ENCODE data around the gene LRRC8D. TPM values are rescaled to one million over a fixed set of nuclear protein-coding genes. Genes with fewer than 3 reads are reported as not detected.
A peak's percentile ranks its signal among the peaks of the same experiment; 100 is the strongest.

The LRRC8D gene
- total RNA-seq, 1 experiment from 2014 or later: 42.0 TPM

DNA sequence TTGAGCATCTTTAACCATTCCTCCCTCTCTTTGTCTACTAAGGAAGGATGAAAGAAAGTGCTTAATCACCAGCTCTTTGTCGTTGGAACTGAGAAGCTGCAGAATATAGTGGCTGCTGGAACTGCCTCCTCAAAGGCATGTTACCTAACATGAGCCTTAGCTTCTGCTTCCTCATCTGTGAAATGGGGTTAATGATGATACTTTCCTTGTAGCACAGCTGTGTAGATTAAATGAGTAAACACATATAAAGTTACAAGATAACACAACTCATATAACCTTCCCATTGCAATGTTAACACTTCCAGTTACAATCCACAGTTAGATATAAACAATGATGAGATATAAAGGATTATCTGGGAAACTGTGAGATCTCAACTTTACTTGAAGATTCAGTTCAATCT is 125.7 kb downstream of the LRRC8D start:
- H3K4me1 Mint-ChIP-seq (ENCODE audit: insufficient read depth, unreplicated experiment): peaks cover 20% of the 10 kb centered on the region
- DNase-seq (ENCODE audit: unreplicated experiment): no peak
- H3K27ac Mint-ChIP-seq (ENCODE audit: low read depth, unreplicated experiment): peak overlapping the region; percentile 3
- H3K9me3 Mint-ChIP-seq (ENCODE audit: unreplicated experiment): no peaks in the 10 kb centered on the region
- no TSS peak for BruUV-seq (replicated peaks)
- no peak overlapping the region for H3K4me3 Mint-ChIP-seq (ENCODE audit: unreplicated experiment)
- intact Hi-C loops (cut with micrococcal nuclease): no loop called here
- no peaks in the 10 kb centered on the region for H3K27me3 Mint-ChIP-seq (ENCODE audit: insufficient read depth, unreplicated experiment)
- ChIA-PET POLR2A (interaction anchor here (1.0 to 1.5 kb wide), 3 partner anchors 10 to 103 kb away, joined by 3 to 6 read pairs (median 4); no protein-coding TSS in a partner anchor), CTCF (interaction anchor here (0.6 to 1.5 kb wide), 4 partner anchors 37 to 183 kb away, joined by 3 to 7 read pairs (median 5); no protein-coding TSS in a partner anchor)
- TF ChIP-seq, protein P1, sequence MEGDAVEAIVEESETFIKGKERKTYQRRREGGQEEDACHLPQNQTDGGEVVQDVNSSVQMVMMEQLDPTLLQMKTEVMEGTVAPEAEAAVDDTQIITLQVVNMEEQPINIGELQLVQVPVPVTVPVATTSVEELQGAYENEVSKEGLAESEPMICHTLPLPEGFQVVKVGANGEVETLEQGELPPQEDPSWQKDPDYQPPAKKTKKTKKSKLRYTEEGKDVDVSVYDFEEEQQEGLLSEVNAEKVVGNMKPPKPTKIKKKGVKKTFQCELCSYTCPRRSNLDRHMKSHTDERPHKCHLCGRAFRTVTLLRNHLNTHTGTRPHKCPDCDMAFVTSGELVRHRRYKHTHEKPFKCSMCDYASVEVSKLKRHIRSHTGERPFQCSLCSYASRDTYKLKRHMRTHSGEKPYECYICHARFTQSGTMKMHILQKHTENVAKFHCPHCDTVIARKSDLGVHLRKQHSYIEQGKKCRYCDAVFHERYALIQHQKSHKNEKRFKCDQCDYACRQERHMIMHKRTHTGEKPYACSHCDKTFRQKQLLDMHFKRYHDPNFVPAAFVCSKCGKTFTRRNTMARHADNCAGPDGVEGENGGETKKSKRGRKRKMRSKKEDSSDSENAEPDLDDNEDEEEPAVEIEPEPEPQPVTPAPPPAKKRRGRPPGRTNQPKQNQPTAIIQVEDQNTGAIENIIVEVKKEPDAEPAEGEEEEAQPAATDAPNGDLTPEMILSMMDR (IDR thresholded peaks at IDR 0.05; ENCODE audit: unreplicated experiment): no peak
- peaks cover 5% of the 10 kb centered on the region for H3K36me3 Mint-ChIP-seq (ENCODE audit: insufficient read depth, unreplicated experiment)

DNA sequence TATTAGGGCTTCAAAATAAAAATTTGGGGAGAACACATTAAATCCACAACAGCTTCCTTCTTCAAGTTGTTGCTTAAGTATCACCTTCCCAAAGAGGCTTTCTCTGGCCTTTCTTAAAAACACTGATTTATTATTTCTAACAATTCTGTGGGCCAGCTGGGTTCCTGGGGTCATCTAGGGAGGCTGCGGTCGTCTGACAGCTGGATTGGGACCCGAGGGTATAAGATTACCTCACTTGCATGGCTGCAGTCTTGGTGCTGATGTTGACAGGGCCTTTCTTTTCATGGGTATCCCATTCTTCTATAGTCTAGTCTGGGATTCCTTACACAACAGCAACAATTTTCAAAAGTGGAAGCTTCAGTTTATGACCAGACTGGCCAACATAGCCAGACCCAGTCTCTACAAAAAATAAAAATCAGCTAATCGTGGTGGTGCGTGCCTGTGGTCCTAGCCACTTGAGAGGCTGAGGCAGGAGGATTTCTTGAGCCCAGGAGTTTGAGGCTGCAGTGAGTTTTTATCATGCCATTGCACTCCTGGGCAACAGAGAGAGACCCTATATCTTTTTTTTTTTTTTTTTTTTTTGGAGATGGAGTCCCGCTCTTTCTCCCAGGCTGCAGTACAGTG is 128.0 kb downstream of the LRRC8D start:
- BruUV-seq (replicated peaks): no TSS peak
- Mint-ChIP-seq H3K36me3 (ENCODE audit: insufficient read depth, unreplicated experiment) (no peaks in the 10 kb centered on the region), H3K9me3 (ENCODE audit: unreplicated experiment) (no peaks in the 10 kb centered on the region), H3K4me3 (ENCODE audit: unreplicated experiment) (no peak overlapping the region), H3K27me3 (ENCODE audit: insufficient read depth, unreplicated experiment) (no peaks in the 10 kb centered on the region), H3K27ac (ENCODE audit: low read depth, unreplicated experiment) (no peak overlapping the region), H3K4me1 (ENCODE audit: insufficient read depth, unreplicated experiment) (peaks cover 12% of the 10 kb centered on the region)
- no peak for DNase-seq (ENCODE audit: unreplicated experiment)
- TF ChIP-seq, protein P1 (IDR thresholded peaks at IDR 0.05; ENCODE audit: unreplicated experiment): no peak
- intact Hi-C loops (cut with micrococcal nuclease): no loop called here
- ChIA-PET POLR2A (no interaction called here), CTCF (interaction anchor here (0.5 to 2.8 kb wide), 6 partner anchors 15 to 1012 kb away, joined by 3 to 12 read pairs (median 4); no protein-coding TSS in a partner anchor)

DNA sequence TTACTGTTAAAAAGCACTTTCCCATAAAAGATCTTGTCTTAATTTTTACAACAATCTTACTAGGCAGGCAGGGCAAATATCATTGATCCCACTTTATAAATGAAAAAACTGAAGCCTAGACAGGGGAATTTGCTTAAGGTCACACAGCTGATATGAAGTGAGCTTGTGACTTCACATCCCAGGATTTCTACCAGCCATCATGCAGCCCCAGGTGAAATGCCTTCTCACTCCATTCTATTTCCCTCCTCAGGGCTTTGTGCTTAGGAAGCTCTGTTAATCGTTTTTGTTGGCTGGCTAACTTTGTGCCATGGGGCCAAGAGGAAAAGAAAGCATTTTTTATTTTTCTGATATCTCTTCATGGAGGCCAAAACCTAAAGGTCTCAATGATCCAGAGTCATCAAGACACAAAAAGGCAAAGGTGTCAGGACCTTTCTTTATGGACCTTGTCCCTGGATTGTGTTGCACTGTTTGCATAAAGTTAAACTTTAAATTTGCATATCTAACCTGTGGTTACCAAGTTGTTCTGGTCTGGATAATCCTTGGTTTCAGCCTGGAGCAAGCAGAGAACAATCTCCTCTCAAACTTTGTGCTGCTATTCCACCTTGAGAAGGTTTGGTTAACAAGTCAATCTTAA is 129.3 kb downstream of the LRRC8D start:
- ChIA-PET POLR2A (no interaction called here), CTCF (interaction anchor here (0.5 to 2.8 kb wide), 7 partner anchors 32 to 1739 kb away, joined by 3 to 12 read pairs (median 5); no protein-coding TSS in a partner anchor)
- H3K9me3 Mint-ChIP-seq (ENCODE audit: unreplicated experiment): no peaks in the 10 kb centered on the region
- H3K27ac Mint-ChIP-seq (ENCODE audit: low read depth, unreplicated experiment): no peak overlapping the region
- peaks cover 11% of the 10 kb centered on the region for H3K4me1 Mint-ChIP-seq (ENCODE audit: insufficient read depth, unreplicated experiment)
- no peak for DNase-seq (ENCODE audit: unreplicated experiment)
- no peaks in the 10 kb centered on the region for H3K36me3 Mint-ChIP-seq (ENCODE audit: insufficient read depth, unreplicated experiment)
- no peaks in the 10 kb centered on the region for H3K27me3 Mint-ChIP-seq (ENCODE audit: insufficient read depth, unreplicated experiment)
- BruUV-seq (replicated peaks): no TSS peak
- TF ChIP-seq, protein P1 (IDR thresholded peaks at IDR 0.05; ENCODE audit: unreplicated experiment): no peak
- H3K4me3 Mint-ChIP-seq (ENCODE audit: unreplicated experiment): no peak overlapping the region
- intact Hi-C loops (cut with micrococcal nuclease): loop anchor here (10.0 kb wide), 2 partner anchors 315 to 465 kb away; partner anchors contain the start of gene LRRC8C

DNA sequence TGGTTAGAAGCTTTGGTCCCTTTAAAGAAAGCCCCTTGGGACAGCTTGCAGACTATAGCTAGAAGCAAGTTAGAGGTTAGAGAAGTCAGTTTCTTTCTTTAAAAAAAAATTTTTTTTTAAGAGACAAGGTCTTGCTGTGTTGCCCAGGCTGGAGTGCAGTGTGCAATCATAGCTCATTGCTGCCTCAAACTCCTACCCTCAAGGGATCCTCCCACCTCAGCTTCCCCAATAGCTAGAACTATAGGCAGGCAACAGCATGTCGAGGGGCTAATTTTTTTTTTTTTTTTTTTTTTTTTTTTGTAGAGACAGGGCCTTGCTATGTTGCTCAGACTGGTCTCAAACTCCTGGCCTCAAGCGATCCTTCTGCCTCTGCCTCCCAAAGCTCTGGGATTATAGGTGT is 129.9 kb downstream of the LRRC8D start:
- no peaks in the 10 kb centered on the region for H3K36me3 Mint-ChIP-seq (ENCODE audit: insufficient read depth, unreplicated experiment)
- H3K4me3 Mint-ChIP-seq (ENCODE audit: unreplicated experiment): no peak overlapping the region
- H3K27ac Mint-ChIP-seq (ENCODE audit: low read depth, unreplicated experiment): no peak overlapping the region
- intact Hi-C loops (cut with micrococcal nuclease): loop anchor here (10.0 kb wide), 2 partner anchors 316 to 466 kb away; partner anchors contain the start of gene LRRC8C
- no TSS peak for BruUV-seq (replicated peaks)
- POLR2A ChIA-PET: no interaction called here
- CTCF ChIA-PET: interaction anchor here (0.5 to 2.8 kb wide), 5 partner anchors 35 to 170 kb away, joined by 3 to 12 read pairs (median 6); no protein-coding TSS in a partner anchor
- DNase-seq (ENCODE audit: unreplicated experiment): no peak
- TF ChIP-seq, protein P1 (IDR thresholded peaks at IDR 0.05; ENCODE audit: unreplicated experiment): no peak
- H3K9me3 Mint-ChIP-seq (ENCODE audit: unreplicated experiment): no peaks in the 10 kb centered on the region
- no peaks in the 10 kb centered on the region for H3K27me3 Mint-ChIP-seq (ENCODE audit: insufficient read depth, unreplicated experiment)
- H3K4me1 Mint-ChIP-seq (ENCODE audit: insufficient read depth, unreplicated experiment): peaks cover 11% of the 10 kb centered on the region
